Stimulated activated CD4-positive, alpha-beta T cell treated with anti-CD3 and anti-CD28 coated beads, Interleukin-4, amount 100 ng/mL, for 1 hour (primary cell): ENCODE results near the gene VAMP2.
A peak's percentile ranks its signal among the peaks of the same experiment; 100 is the strongest.

Source experiments
- DNase-seq: peaks from one replicate; pipeline ENCODE4 v3.0.0-alpha.2; 2020

VAMP2 gene

GRCh38 chr17:8141741-8142140 is 21.0 kb downstream of the VAMP2 start:
- DNase-seq = no peak

GRCh38 chr17:8141045-8141444 is 21.7 kb downstream of the VAMP2 start:
- no peak for DNase-seq

- no peak for DNase-seq
These were observed 22.4 kb downstream of the VAMP2 start for GRCh38 chr17:8140065-8141029.

- DNase-seq = peak; percentile 96
These were observed 23.9 kb downstream of the VAMP2 start for GRCh38 chr17:8138672-8139371.

- no peak for DNase-seq
These were observed 24.4 kb downstream of the VAMP2 start for GRCh38 chr17:8138374-8138671.

GRCh38 chr17:8137645-8138373 is 24.9 kb downstream of the VAMP2 start:
- DNase-seq = no peak

- no peak for DNase-seq
These were observed 28.8 kb downstream of the VAMP2 start for GRCh38 chr17:8133941-8134340.

GRCh38 chr17:8133399-8133798 is 29.3 kb downstream of the VAMP2 start:
- no peak for DNase-seq

- no peak for DNase-seq
These were observed 30.8 kb downstream of the VAMP2 start for GRCh38 chr17:8131844-8132441.

GRCh38 chr17:8128125-8128784 is 34.5 kb downstream of the VAMP2 start:
- DNase-seq = no peak

- DNase-seq = peak; percentile 54
These were observed 36.2 kb downstream of the VAMP2 start for GRCh38 chr17:8126491-8127066.

GRCh38 chr17:8125947-8126490 is 36.7 kb downstream of the VAMP2 start:
- peak; percentile 22 for DNase-seq

- DNase-seq = peak; percentile 84
These were observed 37.4 kb downstream of the VAMP2 start for GRCh38 chr17:8125154-8125946.

- peak; percentile 31 for DNase-seq
These were observed 38.2 kb downstream of the VAMP2 start for GRCh38 chr17:8124350-8125153.

- peak; percentile 15 for DNase-seq
These were observed 38.9 kb downstream of the VAMP2 start, which contains the start of gene HES7 for GRCh38 chr17:8123695-8124349. HES7 (minus strand) TSS chr17:8124106; CDS start chr17:8124084, 22 bp downstream.

- DNase-seq = peak; percentile 59
These were observed 39.6 kb downstream of the VAMP2 start for GRCh38 chr17:8122924-8123694.

GRCh38 chr17:8122422-8122923 is 40.3 kb downstream of the VAMP2 start:
- peak; percentile 22 for DNase-seq

- DNase-seq = peak; percentile 60
These were observed 40.9 kb downstream of the VAMP2 start for GRCh38 chr17:8121681-8122421.
